HTERT RPE-1 (cell line): ENCODE results near the gene SH3YL1.

Experiments
- in situ Hi-C: fragments of 300-500 bp; cut with MboI; formaldehyde crosslinking; loops from 4 replicates; pipeline ENCODE4 v1.14.3; 2020; ENCODE audit warnings: low sequenced_read_pairs

The SH3YL1 gene

DNA sequence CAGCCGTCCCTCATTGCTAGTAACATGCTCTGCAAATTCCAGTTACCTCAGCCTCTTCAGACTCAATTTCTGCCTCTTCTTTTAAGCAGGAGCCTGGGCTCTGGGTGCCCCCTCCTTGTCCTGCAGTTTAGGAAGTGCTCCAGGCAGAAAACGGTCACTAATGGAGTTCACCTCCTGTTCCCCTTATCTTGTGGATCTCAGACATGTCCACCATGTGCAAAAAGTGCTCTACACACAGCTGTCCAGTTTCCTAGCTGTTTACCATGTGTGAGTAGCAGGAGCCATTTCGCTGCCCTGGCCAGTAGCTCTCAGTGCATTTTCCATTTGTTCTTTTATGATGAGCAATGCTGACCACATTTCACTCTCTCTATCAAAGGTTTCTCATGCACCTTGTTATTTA lies 4.9 kb downstream of the SH3YL1 start:
- in situ Hi-C loops: no loop called here

DNA sequence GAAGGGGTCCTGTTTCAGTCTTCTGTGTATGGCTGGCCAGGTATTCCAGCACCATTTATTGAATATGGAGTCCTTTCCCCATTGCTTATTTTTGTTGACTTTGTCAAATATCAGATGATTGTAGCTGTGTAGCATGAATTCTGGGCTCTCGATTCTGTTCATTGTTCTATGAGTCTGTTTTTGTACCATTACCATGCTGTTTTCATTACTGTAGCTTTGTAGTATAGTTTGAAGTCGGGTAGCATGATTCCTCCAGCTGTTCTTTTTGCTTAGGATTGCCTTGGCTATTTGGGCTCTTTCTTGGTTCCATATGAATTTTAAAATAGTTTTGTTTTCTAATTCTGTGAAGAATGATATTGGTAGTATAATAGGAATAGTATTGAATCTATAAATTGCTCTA lies 6.0 kb downstream of the SH3YL1 start:
- in situ Hi-C loops: no loop called here

GRCh38 chr2:257429-257828 lies 6.4 kb downstream of the SH3YL1 start:
- in situ Hi-C loops: no loop called here

DNA sequence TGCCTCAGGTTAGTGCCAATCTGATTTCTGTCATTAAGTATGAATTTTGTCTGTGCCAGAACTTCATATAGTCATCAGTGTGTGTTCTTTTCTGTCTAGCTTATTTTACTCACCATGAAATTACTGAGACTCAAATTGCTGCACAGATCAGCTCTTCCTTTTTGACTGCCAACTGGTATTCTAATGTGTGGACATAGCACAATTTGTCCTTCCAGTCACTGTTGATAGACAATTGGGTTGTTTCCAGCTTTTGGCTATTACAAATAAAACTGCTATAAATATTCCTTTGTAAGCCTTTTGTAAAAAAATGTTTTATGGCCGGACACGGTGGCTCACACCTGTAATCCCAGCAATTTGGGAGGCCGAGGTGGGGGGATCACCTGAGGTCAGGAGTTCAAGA lies 7.7 kb downstream of the SH3YL1 start:
- in situ Hi-C loops: no loop called here

DNA sequence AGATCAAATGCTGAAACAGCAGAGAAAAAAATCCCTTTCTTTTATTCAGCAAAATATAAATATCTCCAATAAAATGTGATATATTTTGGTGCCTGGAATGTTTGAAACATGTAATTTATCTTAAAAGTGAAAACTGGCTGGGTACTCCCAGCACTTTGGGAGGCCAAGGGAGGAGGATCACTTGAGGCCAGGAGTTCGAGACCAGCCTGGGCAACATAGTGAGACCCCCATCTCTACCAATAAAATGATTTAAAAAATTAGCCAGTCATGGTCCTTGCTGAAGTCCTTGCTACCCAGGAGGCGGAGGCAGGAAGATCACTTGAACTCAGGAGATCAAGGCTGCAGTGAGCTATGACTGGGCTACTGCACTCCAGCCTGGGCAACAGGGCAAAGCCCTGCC lies 8.6 kb downstream of the SH3YL1 start:
- in situ Hi-C loops: no loop called here

DNA sequence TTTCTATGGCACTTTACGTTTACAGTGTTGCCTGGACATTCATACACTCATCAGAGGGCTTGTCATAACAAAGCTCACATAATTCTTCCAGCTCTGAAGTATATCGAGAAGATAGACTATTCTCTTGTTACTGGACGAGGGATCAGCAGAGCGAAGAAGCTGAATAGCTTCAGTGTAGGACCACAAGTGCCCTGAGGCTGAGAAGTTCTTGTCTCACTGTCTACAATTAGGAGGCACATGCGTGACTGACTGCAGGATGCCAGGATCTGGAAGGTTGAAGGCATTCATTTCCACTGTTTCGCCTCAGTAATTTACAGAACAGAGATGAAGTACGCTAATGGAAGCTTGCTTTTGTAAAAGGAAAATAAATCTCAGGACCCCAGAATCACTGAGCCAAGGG lies 9.6 kb downstream of the SH3YL1 start:
- in situ Hi-C loops: no loop called here

- in situ Hi-C loops: no loop called here
Observed at GRCh38 chr2:253202-253638, 10.6 kb downstream of the SH3YL1 start.

DNA sequence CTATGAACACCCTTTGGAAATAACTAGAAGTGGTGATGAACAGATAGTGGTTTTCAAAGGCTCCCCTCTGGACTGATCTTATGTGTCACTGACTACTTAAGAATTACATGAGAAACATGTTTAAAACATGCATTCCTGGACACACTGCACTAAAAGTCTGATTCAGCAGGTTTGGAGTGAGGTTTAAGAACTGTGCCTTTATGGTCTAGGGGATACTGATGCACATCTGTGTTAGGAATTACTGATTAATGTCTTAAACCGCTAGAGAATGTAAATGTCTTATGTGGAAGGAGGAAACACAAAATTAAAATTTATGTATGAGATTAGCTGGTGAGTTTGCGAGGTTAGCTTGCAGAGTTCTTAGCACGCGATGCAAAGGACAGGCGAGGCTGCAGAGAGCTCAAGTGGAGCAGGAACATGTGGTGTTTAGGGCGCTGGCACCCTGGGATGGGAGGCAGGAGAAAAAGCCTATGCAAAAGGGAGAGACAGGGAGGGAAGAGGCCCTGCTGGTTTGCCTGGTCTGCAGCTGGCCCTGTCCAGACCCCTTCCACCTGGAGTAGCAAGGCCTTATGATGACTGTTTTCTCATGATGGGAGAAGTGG lies 11.7 kb downstream of the SH3YL1 start:
- in situ Hi-C loops: no loop called here

GRCh38 chr2:249538-250042 lies 14.2 kb downstream of the SH3YL1 start:
- in situ Hi-C loops: no loop called here

GRCh38 chr2:248724-249123 lies 15.1 kb downstream of the SH3YL1 start:
- in situ Hi-C loops: no loop called here

- in situ Hi-C loops: no loop called here
Observed at GRCh38 chr2:246489-247144, 17.2 kb downstream of the SH3YL1 start.

DNA sequence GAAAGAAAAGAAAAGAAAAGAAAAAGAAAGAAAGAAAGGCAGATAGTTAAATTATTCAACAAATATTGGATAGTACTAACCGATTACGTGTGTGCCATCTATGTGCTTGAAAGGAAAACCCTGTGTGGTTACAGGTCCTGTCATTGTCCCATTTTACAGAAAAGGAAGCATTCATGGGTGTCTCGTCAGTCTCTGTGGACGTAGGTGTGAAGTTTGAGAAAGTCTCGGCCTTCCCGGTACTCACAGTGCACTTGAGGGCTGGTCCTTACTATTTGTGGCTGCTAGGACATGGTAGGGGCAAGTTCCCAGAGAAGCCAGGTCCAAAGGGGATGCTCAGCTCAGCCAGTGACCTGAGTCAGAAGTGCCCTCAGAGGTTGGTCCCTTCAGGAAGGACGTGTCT lies 19.3 kb downstream of the SH3YL1 start:
- in situ Hi-C loops: no loop called here

DNA sequence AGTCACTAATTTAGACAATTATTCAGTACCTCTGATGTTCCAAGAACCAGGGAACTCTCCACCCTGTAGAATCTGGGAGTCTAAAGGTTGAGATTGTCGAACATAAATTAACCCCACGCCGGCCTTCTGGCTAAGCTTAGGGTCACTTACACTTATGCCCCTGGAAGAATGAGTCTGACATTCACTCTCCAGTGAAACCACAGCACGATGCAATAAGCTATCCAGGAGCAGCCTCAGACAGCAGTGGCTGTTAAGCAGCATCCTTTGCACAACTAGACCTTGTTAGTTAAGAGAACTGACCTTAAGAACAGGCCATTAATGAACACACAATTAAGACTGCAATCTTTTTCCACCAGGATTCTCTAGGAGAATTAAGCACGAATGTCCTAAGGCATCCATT lies 25.0 kb downstream of the SH3YL1 start:
- in situ Hi-C loops: no loop called here

GRCh38 chr2:238431-238830 lies 25.4 kb downstream of the SH3YL1 start:
- in situ Hi-C loops: no loop called here

DNA sequence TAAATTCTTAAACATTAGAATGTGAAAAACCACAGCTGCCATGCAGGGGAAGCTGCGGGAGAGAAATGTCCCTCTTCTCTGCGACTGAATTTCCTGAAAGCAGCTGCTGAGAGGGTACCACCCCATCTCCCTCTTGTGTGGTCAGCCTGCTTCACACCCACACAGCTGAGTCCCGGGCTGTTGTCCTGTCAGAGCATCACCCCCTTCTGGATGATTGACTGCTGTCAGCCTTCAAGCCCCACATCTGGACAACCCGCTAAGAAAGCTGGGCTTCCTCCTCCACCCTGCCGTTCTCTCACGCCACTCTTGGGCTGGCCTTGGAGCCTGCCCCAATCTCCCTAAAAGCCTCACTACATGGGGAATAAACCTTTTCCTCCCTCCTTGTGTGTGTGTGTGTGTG lies 26.0 kb downstream of the SH3YL1 start:
- in situ Hi-C loops: no loop called here

- in situ Hi-C loops: no loop called here
Observed at GRCh38 chr2:236993-237539, 26.8 kb downstream of the SH3YL1 start.

DNA sequence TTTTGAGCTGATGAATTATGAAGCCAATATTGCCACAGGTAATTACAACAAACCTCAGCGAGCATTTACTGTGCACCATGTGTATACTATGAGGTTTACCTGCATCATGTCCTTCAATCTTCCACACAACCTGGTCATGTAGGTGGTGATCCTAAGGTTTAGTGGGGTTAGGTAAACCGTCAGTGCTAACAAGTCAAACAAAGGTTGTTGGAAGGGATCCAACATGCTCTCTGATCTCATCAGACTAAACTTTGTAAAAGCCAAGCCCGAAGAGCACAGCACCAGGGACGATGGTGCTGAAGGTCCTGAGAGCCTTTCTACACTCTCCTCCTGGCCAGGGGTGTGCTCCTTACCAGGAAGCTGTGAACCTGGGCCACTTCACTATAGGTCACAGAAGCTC lies 29.4 kb downstream of the SH3YL1 start:
- in situ Hi-C loops: no loop called here

DNA sequence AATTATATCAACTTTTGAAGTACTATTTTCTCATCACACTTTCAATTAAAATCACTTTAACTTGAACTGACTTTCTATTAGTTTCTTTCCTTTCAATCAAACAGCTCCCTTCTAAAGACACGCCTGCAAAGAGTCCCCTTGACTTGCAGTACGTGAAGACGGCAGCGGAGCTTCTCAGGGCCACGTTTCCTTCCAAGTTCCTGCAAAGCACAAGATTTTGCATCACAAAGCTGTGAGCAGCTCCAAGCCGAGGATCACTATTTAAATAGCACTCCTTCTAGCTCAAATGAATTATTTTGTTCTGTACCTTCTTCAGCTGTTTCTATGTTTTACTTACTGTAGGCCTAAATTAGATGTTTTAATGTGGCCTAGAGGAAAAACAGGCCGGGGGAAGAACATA lies 30.8 kb downstream of the SH3YL1 start:
- in situ Hi-C loops: no loop called here

GRCh38 chr2:231521-232185 lies 32.2 kb downstream of the SH3YL1 start:
- in situ Hi-C loops: no loop called here

DNA sequence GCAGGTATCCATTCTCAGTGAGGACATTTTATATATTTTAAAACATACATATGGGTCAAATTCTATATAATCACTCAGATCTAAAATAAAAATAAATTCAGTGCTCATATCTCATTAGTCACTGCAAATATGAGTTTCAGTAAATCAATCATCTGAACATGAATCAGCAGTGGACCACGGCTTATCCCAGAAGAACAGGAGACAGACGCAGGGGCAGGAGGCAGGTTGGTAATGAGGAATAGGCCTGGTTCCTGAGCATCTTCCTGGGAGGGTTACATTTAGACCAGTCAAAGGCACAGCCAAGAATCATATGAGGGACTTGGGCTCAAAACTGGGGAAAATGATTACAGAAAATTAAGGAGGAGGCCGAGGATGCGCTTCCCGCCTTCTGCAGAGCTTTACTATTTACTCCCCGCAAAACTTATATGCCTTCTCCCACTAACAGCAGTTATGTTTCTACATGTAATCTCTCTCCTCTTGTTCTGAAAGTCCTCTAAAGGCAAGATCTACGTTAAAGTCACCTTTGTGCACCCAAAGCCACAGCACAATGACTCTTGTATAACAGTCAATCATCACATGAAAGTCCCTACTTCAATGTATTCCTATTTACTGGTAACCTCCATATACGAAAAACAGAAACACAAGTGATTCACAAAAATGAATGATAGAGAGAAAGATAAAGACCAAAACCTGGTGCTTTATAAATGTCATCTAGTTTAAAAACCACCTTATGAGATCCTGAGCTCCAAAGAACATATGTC lies 35.1 kb downstream of the SH3YL1 start:
- in situ Hi-C loops: no loop called here

DNA sequence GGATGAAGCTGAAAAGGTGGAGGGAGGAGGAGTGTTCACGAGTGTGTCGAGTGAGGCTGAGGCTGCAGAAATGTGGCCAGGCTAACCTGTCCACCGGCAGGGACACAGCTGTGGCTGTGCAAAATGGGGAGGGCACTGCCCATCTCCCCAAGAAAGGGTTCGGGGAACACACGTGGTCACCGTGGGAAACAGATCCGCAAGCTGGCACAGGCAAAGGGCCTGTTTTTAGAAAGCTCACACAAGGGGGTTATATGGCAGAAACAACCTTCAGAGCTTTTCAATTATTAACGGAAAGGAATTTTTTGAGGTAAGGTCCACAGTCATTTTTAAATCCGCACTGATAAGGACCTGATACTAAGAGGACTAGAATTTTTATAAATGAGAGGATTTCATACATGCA lies 35.7 kb downstream of the SH3YL1 start:
- in situ Hi-C loops: no loop called here
